Tibial artery (tissue), 4 donors: ENCODE data around the gene MACROD2.

Experiments used
- DNase-seq, 2 donors: peaks; one replicate each; pipeline ENCODE4 v3.0.0-alpha.2; 2019
- H3K27ac ChIP-seq, 2 donors: fragments of 200-600 bp; sonication (generic) in 1 of 2; 1 replicate in 1 of 2; 2 replicates in 1 of 2; pipeline ENCODE4 v1.5.1; 2018 to 2019; ENCODE audit warnings: mild to moderate bottlenecking in 1 of 2
- H3K27me3 ChIP-seq, 2 donors: fragments of 200-600 bp; sonication (generic) in 1 of 2; one replicate each; pipeline versions ENCODE4 v1.5.1 to v1.6.0; 2016 to 2019
- H3K36me3 ChIP-seq, 3 donors: fragments of 200-600 bp; sonication (generic) in 2 of 3; one replicate each; pipeline ENCODE4 v1.5.1; 2016 to 2019; ENCODE audit warnings: mild to moderate bottlenecking in 2 of 3
- H3K4me1 ChIP-seq, 4 donors: fragments of 200-600 bp; sonication (generic) in 2 of 4; 1 replicate in 3 of 4; 2 replicates in 1 of 4; pipeline ENCODE4 v1.5.1; 2016 to 2019
- H3K4me3 ChIP-seq, 2 donors: fragments of 200-600 bp; sonication (generic) in 1 of 2; 1 replicate in 1 of 2; 2 replicates in 1 of 2; pipeline ENCODE4 v1.5.1; 2018 to 2019; ENCODE audit warnings: mild to moderate bottlenecking in 2 of 2
- H3K9me3 ChIP-seq, 3 donors: fragments of 200-600 bp; sonication (generic) in 1 of 3; one replicate each; pipeline ENCODE4 v1.5.1; 2016 to 2019
- CTCF ChIP-seq, 2 experiments: fragments of 200-600 bp in 1 of 2; fragments of 450-650 bp in 1 of 2; IDR thresholded peaks; one replicate each; pipeline ENCODE4 v1.5.1; 2017 to 2019; ENCODE audit warnings: antibody characterized with exemption in 2 of 2, mild to moderate bottlenecking in 1 of 2, moderate library complexity in 1 of 2
- intact Hi-C: fragments of 100-400 bp; cut with DNase I; formaldehyde crosslinking; loops from one replicate; pipeline ENCODE4 v1.15.0; 2023; ENCODE audit warnings: low total_unique reads

The MACROD2 gene

DNA sequence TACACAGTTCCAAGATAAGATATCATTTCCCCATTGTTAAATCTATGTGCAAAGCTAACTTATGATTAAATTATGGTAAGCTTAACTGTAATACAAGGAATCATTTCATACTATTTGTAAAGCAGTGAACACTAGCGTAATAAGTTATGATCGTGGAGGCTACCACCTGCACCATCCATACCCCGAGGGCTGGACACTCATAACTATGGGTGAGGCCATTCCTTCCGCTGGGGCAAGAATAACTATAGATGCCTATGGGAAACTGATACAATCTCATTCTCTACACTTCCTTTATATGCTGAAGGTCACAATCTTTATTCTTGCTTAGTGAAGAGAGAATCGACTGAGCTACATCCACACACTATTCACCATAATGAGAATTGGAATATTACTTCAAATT, 1258.1 kb downstream of the MACROD2 start:
- Histone ChIP-seq H3K4me3 (no peak overlapping the region), H3K9me3 (no peaks in the 10 kb centered on the region), H3K27me3 (no peaks in the 10 kb centered on the region), H3K27ac (no peak overlapping the region), H3K36me3 (no peaks in the 10 kb centered on the region), H3K4me1 (no peaks in the 10 kb centered on the region)
- no peak for TF ChIP-seq CTCF (IDR thresholded peaks at IDR 0.05)
- DNase-seq: no peak
- intact Hi-C loops: no loop called here

DNA sequence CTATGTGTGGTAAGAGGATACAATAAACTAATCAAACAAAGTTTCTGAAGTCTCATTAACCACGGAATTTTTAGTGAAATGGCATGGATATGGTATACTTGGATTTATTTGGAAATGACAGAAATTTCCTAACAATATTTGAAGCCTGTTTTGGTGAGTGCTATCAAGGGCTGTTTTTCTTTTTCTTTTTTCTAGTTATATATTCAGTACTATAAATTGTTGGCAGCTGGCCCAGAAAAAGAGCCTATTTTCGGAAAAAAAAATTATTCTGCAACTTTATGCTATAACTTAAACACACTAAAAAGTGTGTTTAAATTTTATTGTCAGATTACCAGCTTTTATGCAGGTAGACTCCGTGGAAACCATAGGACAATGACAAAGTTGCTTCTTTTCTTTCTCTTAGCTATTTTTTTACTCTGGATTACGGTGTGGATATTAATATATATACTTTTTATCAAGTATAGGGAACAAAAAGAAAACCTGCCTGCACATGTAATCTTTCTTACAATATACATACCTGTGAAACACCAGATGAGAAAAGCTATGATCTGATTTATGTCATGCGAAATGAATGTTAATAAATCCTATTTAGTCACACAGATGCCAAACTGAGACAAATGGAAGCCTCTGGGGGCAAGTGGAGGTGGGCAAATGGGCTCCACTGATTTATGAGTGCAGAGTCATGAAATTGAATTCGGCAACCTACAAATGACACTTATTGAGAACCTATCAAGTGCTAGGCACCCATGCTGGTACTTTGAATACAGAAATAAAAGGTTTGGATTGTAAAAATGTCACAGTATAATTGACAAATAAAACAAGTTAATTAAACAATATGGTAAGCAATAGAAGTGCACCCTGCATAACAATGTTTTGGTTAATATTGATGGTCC, 1261.6 kb downstream of the MACROD2 start:
- intact Hi-C loops: no loop called here

GRCh38 chr20:15257569-15257870, 1262.2 kb downstream of the MACROD2 start:
- TF ChIP-seq CTCF (IDR thresholded peaks at IDR 0.05): no peak
- no peak for DNase-seq
- no peaks in the 10 kb centered on the region for H3K36me3 ChIP-seq
- no peaks in the 10 kb centered on the region for H3K4me1 ChIP-seq
- H3K9me3 ChIP-seq: no peaks in the 10 kb centered on the region
- no peak overlapping the region for H3K27ac ChIP-seq
- H3K4me3 ChIP-seq: no peak overlapping the region
- intact Hi-C loops: no loop called here
- no peaks in the 10 kb centered on the region for H3K27me3 ChIP-seq

More for the DNA sequence above, 1261.6 kb downstream of the MACROD2 start:
- H3K4me1 ChIP-seq: no peaks in the 10 kb centered on the region
- no peak overlapping the region for H3K4me3 ChIP-seq
- no peaks in the 10 kb centered on the region for H3K27me3 ChIP-seq
- no peak for DNase-seq
- no peaks in the 10 kb centered on the region for H3K36me3 ChIP-seq
- no peaks in the 10 kb centered on the region for H3K9me3 ChIP-seq
- no peak for TF ChIP-seq CTCF (IDR thresholded peaks at IDR 0.05)
- H3K27ac ChIP-seq: no peak overlapping the region

DNA sequence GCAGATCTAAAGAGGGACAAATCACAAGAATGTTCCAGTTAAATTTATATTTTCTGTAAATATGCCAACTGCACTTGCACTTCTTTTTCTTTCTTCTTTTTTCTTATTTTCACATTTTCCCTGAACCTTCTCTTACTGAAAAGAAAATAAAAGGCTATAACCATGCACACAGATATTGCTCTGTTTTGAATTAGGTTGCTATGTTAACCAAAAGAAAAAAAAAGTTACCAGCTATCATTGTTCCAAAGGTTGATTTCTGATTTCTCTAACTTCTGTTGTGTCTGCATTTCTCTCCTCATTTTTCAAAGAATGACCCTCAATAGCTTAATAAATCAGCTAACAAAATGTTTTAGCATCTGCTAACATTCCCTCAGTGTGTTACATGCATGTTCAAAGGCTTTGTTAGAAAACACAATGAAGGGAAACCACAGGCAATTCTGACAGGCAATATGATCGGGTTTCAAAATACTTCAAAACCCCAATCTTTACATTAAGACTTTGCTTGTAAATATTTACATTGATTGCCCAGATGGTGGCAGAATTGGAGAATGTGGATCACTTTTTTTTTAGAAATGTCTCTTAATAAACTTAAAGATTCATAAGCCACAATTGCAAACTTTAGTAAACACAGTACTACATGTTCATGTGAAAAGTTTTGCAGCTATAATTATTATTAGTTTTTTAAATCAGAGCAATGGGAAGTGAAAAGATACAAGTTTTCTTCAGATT, 1270.4 kb downstream of the MACROD2 start:
- no peak for DNase-seq
- H3K27me3 ChIP-seq: no peaks in the 10 kb centered on the region
- H3K27ac ChIP-seq: no peak overlapping the region
- no peaks in the 10 kb centered on the region for H3K9me3 ChIP-seq
- intact Hi-C loops: no loop called here
- no peak overlapping the region for H3K4me3 ChIP-seq
- H3K4me1 ChIP-seq: peaks cover 0 to 3% (median 0%) of the 10 kb centered on the region in 4 donors
- no peak for TF ChIP-seq CTCF (IDR thresholded peaks at IDR 0.05)
- no peaks in the 10 kb centered on the region for H3K36me3 ChIP-seq

DNA sequence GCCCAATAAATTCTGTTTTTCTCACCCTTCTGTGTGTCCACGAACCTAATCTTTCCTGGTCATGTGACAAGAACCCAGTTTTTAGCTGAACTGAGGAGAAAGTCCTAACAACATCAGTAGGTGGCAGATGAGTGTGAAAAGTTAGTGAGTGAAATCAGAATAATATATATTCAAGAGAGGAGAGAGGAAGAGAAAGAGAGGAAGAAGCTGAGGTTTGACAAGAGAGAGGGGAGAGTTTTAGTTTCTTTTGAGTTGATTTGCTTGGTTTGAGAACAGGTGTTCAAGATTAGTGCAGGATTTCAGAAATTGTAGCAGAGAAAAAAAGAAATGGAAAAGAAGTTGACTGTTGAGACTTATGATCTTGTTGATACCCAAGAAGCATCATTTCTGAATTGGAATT, 1272.6 kb downstream of the MACROD2 start:
- Histone ChIP-seq H3K9me3 (no peaks in the 10 kb centered on the region), H3K4me1 (peaks cover 0 to 3% (median 0%) of the 10 kb centered on the region in 4 donors), H3K27me3 (no peaks in the 10 kb centered on the region), H3K36me3 (no peaks in the 10 kb centered on the region), H3K27ac (no peak overlapping the region), H3K4me3 (no peak overlapping the region)
- no peak for TF ChIP-seq CTCF (IDR thresholded peaks at IDR 0.05)
- no peak for DNase-seq
- intact Hi-C loops: no loop called here
